ENCODE measurements around the gene ABCA2. TPM values are rescaled to one million over a fixed set of nuclear protein-coding genes. Genes with fewer than 3 reads are reported as not detected.

The ABCA2 gene
- total RNA-seq, 4 donors from 2014 or later: 13.5 to 58.6 (median 19.3) TPM

DNA sequence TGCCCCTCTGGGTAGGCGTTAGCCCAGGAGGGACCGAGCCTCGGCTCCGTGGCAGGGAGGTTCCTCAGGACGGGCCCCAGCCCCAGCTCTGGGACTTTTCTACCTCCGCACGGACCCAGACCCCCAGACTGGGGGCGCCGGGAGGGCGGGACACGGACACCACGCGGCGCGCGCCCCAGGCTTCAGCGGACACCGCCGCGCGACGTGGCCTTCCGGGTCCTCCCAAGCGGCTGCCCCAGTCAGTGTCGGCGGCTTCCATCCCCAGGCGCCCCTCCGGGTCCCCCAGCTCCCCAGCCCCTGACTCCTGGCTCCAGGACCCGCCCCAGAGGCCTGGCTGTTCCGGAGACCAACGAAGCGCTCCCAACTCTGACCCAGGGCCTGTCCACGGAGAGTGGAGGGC is 42.2 kb downstream of the ABCA2 start:
- TF ChIP-seq, protein P1, sequence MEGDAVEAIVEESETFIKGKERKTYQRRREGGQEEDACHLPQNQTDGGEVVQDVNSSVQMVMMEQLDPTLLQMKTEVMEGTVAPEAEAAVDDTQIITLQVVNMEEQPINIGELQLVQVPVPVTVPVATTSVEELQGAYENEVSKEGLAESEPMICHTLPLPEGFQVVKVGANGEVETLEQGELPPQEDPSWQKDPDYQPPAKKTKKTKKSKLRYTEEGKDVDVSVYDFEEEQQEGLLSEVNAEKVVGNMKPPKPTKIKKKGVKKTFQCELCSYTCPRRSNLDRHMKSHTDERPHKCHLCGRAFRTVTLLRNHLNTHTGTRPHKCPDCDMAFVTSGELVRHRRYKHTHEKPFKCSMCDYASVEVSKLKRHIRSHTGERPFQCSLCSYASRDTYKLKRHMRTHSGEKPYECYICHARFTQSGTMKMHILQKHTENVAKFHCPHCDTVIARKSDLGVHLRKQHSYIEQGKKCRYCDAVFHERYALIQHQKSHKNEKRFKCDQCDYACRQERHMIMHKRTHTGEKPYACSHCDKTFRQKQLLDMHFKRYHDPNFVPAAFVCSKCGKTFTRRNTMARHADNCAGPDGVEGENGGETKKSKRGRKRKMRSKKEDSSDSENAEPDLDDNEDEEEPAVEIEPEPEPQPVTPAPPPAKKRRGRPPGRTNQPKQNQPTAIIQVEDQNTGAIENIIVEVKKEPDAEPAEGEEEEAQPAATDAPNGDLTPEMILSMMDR (IDR thresholded peaks at IDR 0.05; ENCODE audit: low read depth): no peak

DNA sequence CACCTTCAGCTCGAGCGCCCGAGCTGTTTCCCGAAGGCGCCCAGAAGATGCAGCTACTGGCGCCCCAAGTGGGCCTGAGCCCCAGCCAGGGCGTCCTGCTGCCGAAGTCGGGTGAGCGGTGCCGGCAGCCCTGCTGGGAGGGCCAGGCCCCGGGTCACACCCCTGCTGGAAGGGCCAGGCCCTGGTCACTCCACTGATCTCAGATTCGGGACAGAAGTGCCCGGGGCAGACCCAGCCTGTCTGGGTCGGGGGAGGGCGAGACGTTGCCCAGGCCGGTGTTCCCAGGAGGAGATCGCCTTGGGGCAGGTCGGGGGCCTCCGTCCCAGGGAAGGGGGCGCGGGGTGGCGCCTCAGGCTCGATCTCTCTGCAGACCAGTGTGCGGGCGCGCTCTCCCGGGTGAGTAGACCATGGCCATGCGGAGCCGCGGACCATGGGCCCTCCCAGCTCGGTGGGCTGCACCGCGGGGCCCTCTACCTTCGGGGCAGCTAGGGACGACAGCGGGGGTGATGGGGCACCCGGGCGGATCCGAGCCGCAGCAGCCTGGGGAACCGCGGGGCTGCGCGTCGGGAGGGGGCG is 42.9 kb downstream of the ABCA2 start:
- TF ChIP-seq, protein P1 (IDR thresholded peaks at IDR 0.05; ENCODE audit: low read depth): no peak

DNA sequence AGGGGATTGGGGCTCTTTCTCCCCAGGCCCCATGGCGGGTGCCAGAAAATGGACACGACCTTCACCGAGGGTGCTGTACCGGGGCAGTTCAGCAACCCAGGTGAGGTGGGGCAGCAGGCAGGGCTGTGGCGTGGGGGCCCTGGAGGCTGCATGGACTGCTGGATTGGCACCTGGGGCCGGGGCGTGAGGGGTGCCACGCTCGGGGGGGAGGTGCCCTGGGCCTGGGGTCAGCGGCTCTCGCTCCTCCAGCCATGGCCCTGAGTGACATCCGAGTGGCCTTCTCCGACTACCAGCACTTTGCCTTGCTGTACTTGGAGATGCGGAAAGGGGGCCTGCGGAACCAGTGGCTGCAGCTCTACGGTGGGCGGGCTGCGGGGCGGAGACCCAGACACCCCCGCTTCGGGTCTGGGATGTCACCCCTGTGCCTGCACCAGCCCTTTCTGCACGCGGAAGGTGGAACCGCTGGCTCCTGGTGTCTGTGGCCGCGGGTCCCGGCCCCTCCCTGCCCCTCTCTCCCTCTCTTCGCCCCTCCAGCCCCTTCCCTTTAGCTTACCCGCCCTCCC is 43.5 kb downstream of the ABCA2 start:
- TF ChIP-seq, protein P1 (IDR thresholded peaks at IDR 0.05; ENCODE audit: low read depth): no peak

DNA sequence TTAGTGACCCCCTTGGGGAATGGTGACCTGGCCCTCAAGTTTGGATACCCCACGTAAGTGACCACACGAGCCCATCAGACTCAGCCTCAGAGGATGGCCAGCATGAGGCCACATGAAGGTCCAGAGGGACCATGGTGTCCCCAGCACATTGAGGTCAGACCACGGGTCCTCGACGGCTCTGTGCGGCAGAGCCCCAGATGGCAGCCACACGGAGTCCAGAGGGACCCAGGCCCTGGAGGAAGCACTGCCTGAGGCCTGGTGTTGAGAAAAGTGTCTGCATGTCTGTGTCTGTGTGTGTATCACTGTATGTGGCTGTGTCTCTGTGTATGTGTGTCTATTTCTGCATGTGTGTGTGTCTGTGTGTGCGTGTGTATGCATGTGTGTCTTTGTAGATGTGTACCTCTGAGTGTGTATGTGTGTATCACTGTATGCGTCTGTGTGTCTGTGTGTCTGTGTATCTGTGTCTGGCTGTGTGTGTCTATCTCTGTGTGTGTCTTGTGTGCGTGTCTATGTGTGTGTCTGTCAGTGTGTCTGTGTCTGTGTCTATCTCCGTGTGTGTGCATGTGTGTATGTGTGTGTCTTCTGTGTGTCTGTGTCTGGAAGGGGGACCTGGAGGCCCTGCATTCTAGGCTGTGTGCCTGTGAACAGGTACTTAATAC is 44.3 kb downstream of the ABCA2 start:
- TF ChIP-seq, protein P1 (IDR thresholded peaks at IDR 0.05; ENCODE audit: low read depth): no peak

DNA sequence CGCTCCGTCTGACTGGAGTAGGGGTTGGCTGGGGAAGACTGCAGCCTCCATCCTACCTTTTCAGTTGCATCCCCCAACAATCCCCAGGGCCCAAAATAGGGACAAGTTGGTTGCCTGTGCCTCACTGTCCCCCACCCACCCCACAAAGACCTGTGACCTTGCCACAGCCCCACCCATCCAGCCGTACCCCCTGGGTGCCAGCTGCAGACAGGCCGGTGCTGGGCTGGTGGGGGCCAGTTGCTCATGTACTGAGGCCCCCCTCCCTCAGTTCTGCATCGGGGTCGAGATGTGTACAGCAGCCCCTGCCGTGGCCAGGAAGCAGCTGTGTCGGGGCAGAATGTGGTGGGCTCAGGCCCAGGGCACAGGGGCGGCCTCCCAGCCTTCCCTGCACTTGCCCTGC is 44.9 kb downstream of the ABCA2 start:
- TF ChIP-seq, protein P1 (IDR thresholded peaks at IDR 0.05; ENCODE audit: low read depth): no peak

DNA sequence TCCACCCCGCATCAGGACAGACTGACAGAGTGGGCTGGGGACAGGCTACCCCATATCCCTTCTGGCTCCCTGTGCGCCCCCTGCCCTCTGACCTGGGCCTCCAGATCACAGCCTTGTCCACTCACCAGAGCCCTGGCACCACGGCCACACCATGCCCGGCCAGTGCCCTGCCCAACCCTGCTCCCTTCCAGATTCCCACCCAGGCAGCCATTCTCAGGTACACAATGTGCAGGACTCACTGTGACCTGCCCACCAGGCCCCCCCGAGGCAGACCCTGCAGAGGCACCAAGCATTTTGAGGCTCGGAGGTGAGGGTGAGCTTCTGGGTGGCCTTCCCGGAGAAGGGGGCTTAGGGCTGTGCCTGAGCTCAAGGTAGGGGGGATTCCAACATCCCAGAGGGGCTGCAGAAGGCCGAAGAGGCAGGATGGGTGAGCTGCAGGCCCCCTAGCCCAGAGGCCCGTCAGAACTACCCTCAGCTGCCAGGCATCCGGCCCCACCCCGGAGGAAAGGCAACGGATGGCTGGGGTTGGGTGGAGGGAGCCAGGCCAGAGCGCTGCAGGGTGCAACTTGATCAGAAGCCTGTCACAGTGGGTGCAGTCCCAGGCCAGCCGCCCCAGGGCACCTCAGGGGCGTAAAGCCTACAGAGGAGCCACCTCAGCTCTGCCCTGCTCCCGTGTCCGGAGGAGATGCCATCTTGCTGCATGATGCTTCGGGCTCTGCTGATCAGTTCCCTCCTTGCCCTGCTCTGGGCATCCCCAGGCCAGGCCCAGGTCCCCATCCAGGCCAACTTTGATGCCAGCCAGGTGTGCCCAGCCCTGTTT is 45.6 kb downstream of the ABCA2 start, which contains the start of gene LCNL1:
TSS of gene LCNL1 (plus strand) at position 762 of the 820 bp plus-strand sequence. CDS start 594 bp downstream, outside the sequence.
- TF ChIP-seq, protein P1 (IDR thresholded peaks at IDR 0.05; ENCODE audit: low read depth): no peak
